Transverse colon (tissue), 3 donors: ENCODE results near the gene CEP162.
"Not testable (repeated sequence)": the region's sequence is repeated elsewhere in the genome, so short reads cannot be mapped to it uniquely, and the experiment has no call there.

ENCODE experiments used
- POLR2A ChIP-seq: fragments of 450-650 bp; IDR thresholded peaks from one replicate; pipeline ENCODE4 v1.6.1; 2016; ENCODE audit warnings: antibody characterized with exemption, mild to moderate bottlenecking, moderate library complexity
- TF ChIP-seq, protein P1 (sequence below), 5 experiments: fragments of 200-600 bp in 3 of 5; fragments of 450-650 bp in 2 of 5; sonication (generic) in 3 of 5; IDR thresholded peaks; 1 replicate in 2 of 5; 2 replicates in 3 of 5; pipeline ENCODE4 v1.5.1; 2016 to 2017; ENCODE audit warnings: antibody characterized with exemption in 5 of 5, inconsistent platforms in 3 of 5, mild to moderate bottlenecking in 2 of 5, moderate library complexity in 1 of 5

DNA sequence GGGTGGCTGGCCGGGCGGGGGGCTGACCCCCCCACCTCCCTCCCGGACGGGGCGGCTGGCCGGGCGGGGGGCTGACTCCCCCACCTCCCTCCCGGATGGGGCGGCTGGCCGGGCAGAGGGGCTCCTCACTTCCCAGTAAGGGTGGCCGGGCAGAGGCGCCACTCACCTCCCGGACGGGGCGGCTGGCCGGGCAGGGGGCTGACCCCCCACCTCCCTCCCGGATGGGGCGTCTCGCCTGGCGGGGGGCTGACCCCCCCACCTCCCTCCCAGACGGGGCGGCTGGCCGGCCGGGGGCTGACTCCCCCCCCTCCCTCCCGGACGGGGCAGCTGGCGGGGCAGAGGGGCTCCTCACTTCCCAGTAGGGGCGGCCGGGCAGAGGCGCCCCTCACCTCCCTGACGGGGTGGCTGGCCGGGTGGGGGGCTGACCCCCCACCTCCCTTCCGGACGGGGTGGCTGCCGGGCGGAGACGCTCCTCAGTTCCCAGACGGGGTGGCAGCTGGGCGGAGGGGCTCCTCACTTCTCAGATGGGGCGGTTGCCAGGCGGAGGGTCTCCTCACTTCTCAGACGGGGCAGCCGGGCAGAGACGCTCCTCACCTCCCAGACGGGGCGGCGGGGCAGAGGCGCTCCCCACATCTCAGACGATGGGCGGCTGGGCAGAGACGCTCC, 17.1 kb upstream of the CEP162 start:
- TF ChIP-seq, protein P1, sequence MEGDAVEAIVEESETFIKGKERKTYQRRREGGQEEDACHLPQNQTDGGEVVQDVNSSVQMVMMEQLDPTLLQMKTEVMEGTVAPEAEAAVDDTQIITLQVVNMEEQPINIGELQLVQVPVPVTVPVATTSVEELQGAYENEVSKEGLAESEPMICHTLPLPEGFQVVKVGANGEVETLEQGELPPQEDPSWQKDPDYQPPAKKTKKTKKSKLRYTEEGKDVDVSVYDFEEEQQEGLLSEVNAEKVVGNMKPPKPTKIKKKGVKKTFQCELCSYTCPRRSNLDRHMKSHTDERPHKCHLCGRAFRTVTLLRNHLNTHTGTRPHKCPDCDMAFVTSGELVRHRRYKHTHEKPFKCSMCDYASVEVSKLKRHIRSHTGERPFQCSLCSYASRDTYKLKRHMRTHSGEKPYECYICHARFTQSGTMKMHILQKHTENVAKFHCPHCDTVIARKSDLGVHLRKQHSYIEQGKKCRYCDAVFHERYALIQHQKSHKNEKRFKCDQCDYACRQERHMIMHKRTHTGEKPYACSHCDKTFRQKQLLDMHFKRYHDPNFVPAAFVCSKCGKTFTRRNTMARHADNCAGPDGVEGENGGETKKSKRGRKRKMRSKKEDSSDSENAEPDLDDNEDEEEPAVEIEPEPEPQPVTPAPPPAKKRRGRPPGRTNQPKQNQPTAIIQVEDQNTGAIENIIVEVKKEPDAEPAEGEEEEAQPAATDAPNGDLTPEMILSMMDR (IDR thresholded peaks at IDR 0.05): not testable (repeated sequence)
- TF ChIP-seq POLR2A: not testable (repeated sequence)
